ENCODE measurements around the gene MACROD1.

DNA sequence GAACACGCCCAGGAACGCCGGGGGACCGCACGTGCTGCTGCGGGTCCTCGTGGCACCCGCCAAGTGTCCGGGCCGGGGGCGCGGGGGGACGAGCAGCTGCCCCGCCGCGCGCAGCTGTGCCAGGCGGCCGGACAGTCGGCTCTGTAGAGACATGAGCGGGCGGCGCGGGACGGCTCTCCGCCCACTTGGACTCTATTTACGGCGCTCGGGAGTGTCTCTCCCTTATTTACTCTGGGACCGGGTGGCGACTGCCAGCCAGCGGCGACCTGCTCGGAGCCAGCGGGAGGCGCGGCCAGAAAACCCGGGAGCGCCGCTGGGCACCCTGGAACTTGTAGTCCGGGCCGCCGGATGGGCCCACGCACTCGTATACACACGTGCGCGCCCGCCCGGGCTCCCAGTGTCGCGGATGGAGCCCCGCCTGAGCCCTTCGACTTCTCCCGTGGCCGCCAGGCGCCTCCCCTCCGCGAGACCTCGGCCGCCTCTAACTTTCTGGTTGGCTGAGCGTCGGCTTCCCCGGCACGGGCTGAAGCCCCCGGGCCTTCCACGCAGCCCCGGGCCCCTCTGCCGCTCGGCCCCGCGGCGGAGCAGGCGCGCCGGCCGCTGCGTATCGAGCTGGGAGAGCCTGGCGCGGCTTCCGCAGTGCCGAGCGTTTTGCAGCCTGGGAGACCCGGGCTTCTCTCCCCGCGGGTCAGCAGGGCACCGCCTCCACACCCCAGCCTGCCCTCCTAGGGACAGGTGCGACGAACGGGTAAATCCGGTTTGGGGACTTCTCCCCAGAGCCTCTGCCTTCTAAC lies at the start of gene MACROD1:
- TF ChIP-seq POLR2A (IDR thresholded peaks at IDR 0.05; ENCODE audit: low read length) (peak; percentile 69), GATA1 (IDR thresholded peaks at IDR 0.05; ENCODE audit: low read depth, low read length) (no peak)

Data from erythroblast (primary cell).